CD4-positive, alpha-beta T cell (primary cell): ENCODE measurements around the gene GPR176. TPM values are rescaled to one million over a fixed set of nuclear protein-coding genes. Genes with fewer than 3 reads are reported as not detected.
A peak's percentile ranks its signal among the peaks of the same experiment; 100 is the strongest.

Source experiments
- ATAC-seq: fragments of 200-7000 bp; cut with Tn5 transposase; one replicate; pipeline ENCODE4 v1.10.0; 2022; ENCODE audit warnings: mild to moderate bottlenecking; ENCODE audit not compliant: poor library complexity
- CTCF ChIA-PET: fragments of 350-600 bp; sonication (Branson Sonifier 250); formaldehyde crosslinking; loops from one replicate; lab custom pipeline; 2021; ENCODE audit warnings: antibody characterized with exemption, inconsistent platforms; lab: Charles Lee
- POLR2A ChIA-PET: fragments of 350-600 bp; sonication (Branson Sonifier 250); formaldehyde crosslinking; loops from one replicate; lab custom pipeline; 2021; ENCODE audit warnings: antibody characterized with exemption, inconsistent platforms; lab: Charles Lee
- DNase-seq, 14 experiments: peaks; one replicate each; pipeline ENCODE4 v3.0.0-alpha.2; 2013 to 2020; ENCODE audit warnings: mixed read lengths in 2 of 14
- H3K27ac ChIP-seq, 2 donors: one replicate each; pipeline versions ENCODE4 v1.5.1 to v1.7.0; 2013; ENCODE audit warnings: low read length in 2 of 2, low read depth in 1 of 2, mild to moderate bottlenecking in 1 of 2
- H3K27me3 ChIP-seq, 2 experiments: 1 replicate in 1 of 2; 2 replicates in 1 of 2; pipeline versions ENCODE4 v1.6.1 to v1.7.0; 2013; ENCODE audit warnings: low read length in 2 of 2, control low read depth in 1 of 2, mild to moderate bottlenecking in 1 of 2, moderate library complexity in 1 of 2; ENCODE audit not compliant: insufficient read depth in 2 of 2, control insufficient read depth in 1 of 2
- H3K36me3 ChIP-seq: one replicate; pipeline ENCODE4 v1.6.1; 2013; ENCODE audit warnings: low read length, control low read depth; ENCODE audit not compliant: insufficient read depth
- H3K4me1 ChIP-seq: one replicate; pipeline ENCODE4 v1.6.1; 2013; ENCODE audit warnings: low read length, control low read depth; ENCODE audit not compliant: insufficient read depth
- H3K4me3 ChIP-seq: one replicate; pipeline ENCODE4 v1.5.1; 2013; ENCODE audit warnings: mild to moderate bottlenecking, low read length, moderate library complexity
- H3K9me3 ChIP-seq, 2 experiments: 1 replicate in 1 of 2; 2 replicates in 1 of 2; pipeline versions ENCODE4 v1.6.1 to v1.7.0; 2013; ENCODE audit warnings: low read length in 2 of 2, mild to moderate bottlenecking in 2 of 2, control low read depth in 1 of 2, moderate library complexity in 1 of 2; ENCODE audit not compliant: control insufficient read depth in 1 of 2, insufficient read depth in 1 of 2
- H3K27ac Mint-ChIP-seq: one replicate; pipeline ENCODE4 v1.8.0; 2020; ENCODE audit warnings: mixed read lengths
- H3K27me3 Mint-ChIP-seq: one replicate; pipeline ENCODE4 v1.8.0; 2021; ENCODE audit warnings: mixed read lengths
- H3K36me3 Mint-ChIP-seq: one replicate; pipeline ENCODE4 v1.8.0; 2021; ENCODE audit warnings: low read depth, mixed read lengths
- H3K4me1 Mint-ChIP-seq: one replicate; pipeline ENCODE4 v1.8.0; 2021; ENCODE audit warnings: low read depth, mixed read lengths
- H3K4me3 Mint-ChIP-seq: one replicate; pipeline ENCODE4 v1.8.0; 2020; ENCODE audit warnings: mild to moderate bottlenecking, mixed read lengths
- H3K9me3 Mint-ChIP-seq: one replicate; pipeline ENCODE4 v1.8.0; 2020; ENCODE audit warnings: mixed read lengths
- CTCF ChIP-seq: fragments of 200-600 bp; IDR thresholded peaks from one replicate; pipeline ENCODE4 v1.8.0; 2022; ENCODE audit warnings: antibody characterized with exemption, mild to moderate bottlenecking
- intact Hi-C, 2 experiments: fragments of 100-400 bp; cut with DNase I in 1 of 2; cut with micrococcal nuclease in 1 of 2; formaldehyde crosslinking; loops; one replicate each; pipeline versions ENCODE4 v1.15.1 to v1.9.0; 2023 to 2025; cut with DNase I, micrococcal nuclease
- total RNA-seq, 174 experiments: library from RNA in 2 of 174; stranded (reverse) in 2 of 174; gene quantifications; one replicate each; pipeline ENCODE4 v1.2.3 and lab custom pipeline; 2021 to 2026

Gene GPR176
- total RNA-seq, 2 experiments from 2014 or later: not detected

- H3K27me3 Mint-ChIP-seq: peaks cover 24% of the 10 kb centered on the region
- ATAC-seq (no peak), DNase-seq (no peak)
- no peaks in the 10 kb centered on the region for H3K4me1 Mint-ChIP-seq
- intact Hi-C loops: no loop called here
- TF ChIP-seq CTCF: no peak
- no peak overlapping the region for H3K27ac ChIP-seq
- peaks cover 2 to 18% of the 10 kb centered on the region in 2 experiments for H3K27me3 ChIP-seq
- H3K9me3 ChIP-seq: no peaks in the 10 kb centered on the region
- H3K36me3 ChIP-seq: no peaks in the 10 kb centered on the region
- H3K9me3 Mint-ChIP-seq: no peaks in the 10 kb centered on the region
- no peak overlapping the region for H3K27ac Mint-ChIP-seq
- no peaks in the 10 kb centered on the region for H3K36me3 Mint-ChIP-seq
- no peak overlapping the region for H3K4me3 ChIP-seq
- ChIA-PET CTCF (no interaction called here), POLR2A (no interaction called here)
- H3K4me1 ChIP-seq: no peaks in the 10 kb centered on the region
- no peak overlapping the region for H3K4me3 Mint-ChIP-seq
Measured at GRCh38 chr15:39880718-39881387, 39.2 kb downstream of the GPR176 start.

GRCh38 chr15:39878406-39878785 lies 41.7 kb downstream of the GPR176 start:
- no peaks in the 10 kb centered on the region for H3K36me3 ChIP-seq
- H3K9me3 Mint-ChIP-seq: no peaks in the 10 kb centered on the region
- intact Hi-C loops: loop anchor here in 1 of 2 experiments (10.0 kb wide), 1 partner anchor 94 kb away; the partner anchor contains the start of gene FSIP1
- H3K4me3 ChIP-seq: no peak overlapping the region
- H3K9me3 ChIP-seq: no peaks in the 10 kb centered on the region
- peaks cover 2 to 8% of the 10 kb centered on the region in 2 experiments for H3K27me3 ChIP-seq
- H3K36me3 Mint-ChIP-seq: no peaks in the 10 kb centered on the region
- TF ChIP-seq CTCF: no peak
- ATAC-seq: no peak
- CTCF ChIA-PET: no interaction called here
- POLR2A ChIA-PET: no interaction called here
- no peaks in the 10 kb centered on the region for H3K4me1 Mint-ChIP-seq
- H3K27ac ChIP-seq: no peak overlapping the region
- no peak overlapping the region for H3K4me3 Mint-ChIP-seq
- H3K27me3 Mint-ChIP-seq: peaks cover 14% of the 10 kb centered on the region
- DNase-seq: no peak
- no peak overlapping the region for H3K27ac Mint-ChIP-seq
- no peaks in the 10 kb centered on the region for H3K4me1 ChIP-seq

- no peaks in the 10 kb centered on the region for H3K36me3 ChIP-seq
- H3K27ac ChIP-seq: no peak overlapping the region
- intact Hi-C loops: loop anchor here (2.0 to 10.0 kb wide), 4 partner anchors 88 to 823 kb away; partner anchors contain the start of gene FSIP1 (in 1 of the 2)
- H3K4me1 Mint-ChIP-seq: no peaks in the 10 kb centered on the region
- H3K36me3 Mint-ChIP-seq: no peaks in the 10 kb centered on the region
- ChIA-PET CTCF (interaction anchor here (0.5 kb wide), 1 partner anchor 84 kb away, joined by 3 read pairs; no protein-coding TSS in a partner anchor), POLR2A (interaction anchor here (0.6 kb wide), 1 partner anchor 139 kb away, joined by 3 read pairs; no protein-coding TSS in a partner anchor)
- peaks cover 4% of the 10 kb centered on the region for H3K27me3 Mint-ChIP-seq
- no peak overlapping the region for H3K4me3 Mint-ChIP-seq
- ATAC-seq (no peak), DNase-seq (peak in 5 of 14 experiments; percentile 6 to 51 (median 24))
- H3K27ac Mint-ChIP-seq: no peak overlapping the region
- no peaks in the 10 kb centered on the region for H3K9me3 Mint-ChIP-seq
- peaks cover 0 to 8% of the 10 kb centered on the region in 2 experiments for H3K27me3 ChIP-seq
- no peak overlapping the region for H3K4me3 ChIP-seq
- H3K4me1 ChIP-seq: no peaks in the 10 kb centered on the region
- no peaks in the 10 kb centered on the region for H3K9me3 ChIP-seq
- peak; percentile 58 for TF ChIP-seq CTCF
Measured at GRCh38 chr15:39874890-39875549, 45.0 kb downstream of the GPR176 start.
